Choroid plexus epithelial cell (primary cell): Measurements from ENCODE around the gene STRC.
A peak's percentile ranks its signal among the peaks of the same experiment; 100 is the strongest.
"Not testable (repeated sequence)": the region's sequence is repeated elsewhere in the genome, so short reads cannot be mapped to it uniquely, and the experiment has no call there.

Experiments
- DNase-seq: peaks from one replicate; pipeline ENCODE4 v3.0.0-alpha.2; 2010; ENCODE audit warnings: low read depth
- H3K4me3 ChIP-seq: 2 replicates; pipeline ENCODE4 v1.5.1; 2011; ENCODE audit warnings: low read depth, mild to moderate bottlenecking, control low read depth, low read length, moderate library complexity
- CTCF ChIP-seq: conservative IDR thresholded peaks from 2 replicates; pipeline ENCODE4 v1.5.1; 2011; ENCODE audit warnings: low read depth, mild to moderate bottlenecking, control low read depth, inconsistent platforms, low read length, moderate library complexity

The STRC gene

DNA sequence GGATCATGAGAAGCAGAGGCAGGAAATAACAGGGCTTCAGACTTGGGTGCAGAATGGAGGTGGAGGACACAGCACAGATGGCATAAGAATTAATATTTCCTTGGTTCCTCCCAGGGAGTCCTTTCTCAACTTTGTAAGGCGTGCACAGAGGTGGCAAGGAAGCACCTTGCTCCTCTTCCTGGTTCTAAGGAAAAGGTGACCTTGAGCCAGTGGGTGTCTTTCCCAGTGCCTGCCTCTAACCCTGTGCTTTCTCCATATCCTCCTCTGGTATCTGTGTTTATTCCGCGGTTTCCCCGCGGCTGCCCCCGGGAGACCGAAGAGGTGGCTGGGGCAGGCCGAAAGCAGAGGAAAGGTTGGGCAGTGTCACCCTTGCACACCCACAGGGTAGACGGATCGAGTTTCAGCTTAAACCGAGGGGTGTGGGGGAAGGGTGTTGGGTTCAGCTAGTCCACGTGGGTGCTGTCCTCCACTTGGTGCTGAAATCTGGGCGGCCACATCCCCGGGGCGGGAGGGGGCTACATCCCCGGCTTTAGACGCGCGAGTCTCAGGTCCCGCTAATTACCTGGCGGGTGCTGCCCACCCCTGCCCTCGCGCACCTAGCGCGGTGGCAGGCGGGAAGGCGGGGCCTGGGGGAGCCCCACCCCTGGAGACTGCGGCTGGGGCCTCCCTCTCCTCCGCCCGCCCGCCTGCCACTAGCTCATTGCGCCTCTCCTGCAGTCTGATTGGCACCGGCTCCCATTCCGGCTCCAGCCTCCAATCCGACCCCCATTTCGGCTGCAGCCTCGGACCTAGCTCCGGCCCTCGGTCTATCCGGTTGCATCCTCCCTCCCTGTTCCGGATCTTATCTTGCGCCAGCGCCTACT is 25.0 kb downstream of the STRC start, which contains the start of gene CKMT1B:
CKMT1B (plus strand) TSS at position 700 of the 863 bp plus-strand sequence. CDS start 192 bp downstream, outside the sequence.
- DNase-seq, H3K4me3 ChIP-seq: not testable (repeated sequence)

DNA sequence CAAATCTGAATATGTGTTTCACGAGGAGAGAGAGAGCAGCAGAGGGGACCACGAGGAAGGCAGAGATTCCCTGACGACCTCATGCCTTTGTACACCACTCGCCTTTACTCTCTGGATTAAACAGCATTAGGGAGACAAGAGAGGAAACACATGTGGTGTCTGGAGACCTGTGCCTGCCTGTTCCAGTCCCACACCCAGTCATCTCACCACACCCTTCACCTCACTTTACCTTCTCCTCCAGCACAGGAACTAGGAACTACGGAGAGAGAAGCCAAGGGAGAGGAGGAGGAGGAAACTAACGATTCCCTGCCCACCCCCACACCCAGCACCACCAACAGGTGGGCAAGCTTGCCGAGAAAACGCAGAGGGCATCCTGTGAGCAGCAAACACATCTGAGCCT is 25.8 kb downstream of the STRC start:
- DNase-seq, H3K4me3 ChIP-seq: not testable (repeated sequence)

- not testable (repeated sequence) for DNase-seq
Measured at GRCh38 chr15:43589778-43590466, 28.7 kb downstream of the STRC start, which contains the start of gene PPIP5K1. Gene PPIP5K1 (minus strand): TSS chr15:43590208. CDS start chr15:43584504, 5,704 bp downstream.

GRCh38 chr15:43574607-43575006 is 44.0 kb downstream of the STRC start:
- not testable (repeated sequence) for DNase-seq, H3K4me3 ChIP-seq

More at GRCh38 chr15:43589778-43590466, 28.7 kb downstream of the STRC start, which contains the start of gene PPIP5K1:
- H3K4me3 ChIP-seq: not testable (repeated sequence)

GRCh38 chr15:43566615-43567014 is 52.0 kb downstream of the STRC start:
- not testable (repeated sequence) for DNase-seq

GRCh38 chr15:43563793-43564192 is 54.8 kb downstream of the STRC start:
- H3K4me3 ChIP-seq, DNase-seq: not testable (repeated sequence)

More at GRCh38 chr15:43566615-43567014, 52.0 kb downstream of the STRC start:
- not testable (repeated sequence) for H3K4me3 ChIP-seq

DNA sequence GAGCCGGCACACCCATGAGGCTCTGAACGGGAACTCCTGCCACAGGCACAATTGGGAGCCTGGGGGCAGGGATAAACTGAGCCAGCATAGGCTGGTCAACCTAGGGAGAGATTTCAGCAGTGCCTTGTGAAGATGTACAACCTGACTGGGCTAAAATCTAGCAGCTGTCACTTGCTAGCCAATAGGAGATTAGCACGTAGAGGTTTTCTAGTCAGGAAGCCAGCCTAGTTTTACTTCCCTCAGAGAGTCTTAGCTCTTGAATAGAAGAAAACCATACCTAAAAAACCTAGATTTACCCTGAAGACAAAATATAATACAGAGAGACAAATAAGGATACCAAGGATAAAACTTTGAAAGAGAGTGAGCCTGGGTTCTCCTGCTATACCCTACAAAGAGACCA is 55.8 kb downstream of the STRC start:
- not testable (repeated sequence) for DNase-seq, H3K4me3 ChIP-seq

- no peak overlapping the region for H3K4me3 ChIP-seq
- no peak for DNase-seq
- TF ChIP-seq CTCF: no peak
Measured at GRCh38 chr15:43552986-43553385, 65.6 kb downstream of the STRC start.

DNA sequence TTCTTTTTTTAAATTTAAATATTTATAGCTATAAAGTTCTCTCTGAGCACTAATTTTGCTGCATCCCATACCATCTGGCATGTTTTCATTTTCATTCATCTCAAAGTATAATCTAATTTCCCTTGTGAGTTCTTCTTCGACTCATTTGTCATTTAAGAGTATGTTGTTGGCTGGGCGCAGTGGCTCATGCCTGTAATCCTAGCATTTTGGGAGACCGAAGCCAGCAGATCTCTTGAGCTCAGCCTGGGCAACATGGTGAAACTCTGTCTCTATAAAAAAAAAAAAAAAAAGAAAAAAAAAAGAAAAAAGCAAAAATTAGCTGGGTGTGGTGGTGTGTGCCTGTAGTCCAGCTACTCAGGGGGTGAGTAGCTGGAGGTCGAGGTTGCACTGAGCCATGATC is 66.3 kb downstream of the STRC start:
- H3K4me3 ChIP-seq: no peak overlapping the region
- no peak for DNase-seq
- no peak for TF ChIP-seq CTCF

DNA sequence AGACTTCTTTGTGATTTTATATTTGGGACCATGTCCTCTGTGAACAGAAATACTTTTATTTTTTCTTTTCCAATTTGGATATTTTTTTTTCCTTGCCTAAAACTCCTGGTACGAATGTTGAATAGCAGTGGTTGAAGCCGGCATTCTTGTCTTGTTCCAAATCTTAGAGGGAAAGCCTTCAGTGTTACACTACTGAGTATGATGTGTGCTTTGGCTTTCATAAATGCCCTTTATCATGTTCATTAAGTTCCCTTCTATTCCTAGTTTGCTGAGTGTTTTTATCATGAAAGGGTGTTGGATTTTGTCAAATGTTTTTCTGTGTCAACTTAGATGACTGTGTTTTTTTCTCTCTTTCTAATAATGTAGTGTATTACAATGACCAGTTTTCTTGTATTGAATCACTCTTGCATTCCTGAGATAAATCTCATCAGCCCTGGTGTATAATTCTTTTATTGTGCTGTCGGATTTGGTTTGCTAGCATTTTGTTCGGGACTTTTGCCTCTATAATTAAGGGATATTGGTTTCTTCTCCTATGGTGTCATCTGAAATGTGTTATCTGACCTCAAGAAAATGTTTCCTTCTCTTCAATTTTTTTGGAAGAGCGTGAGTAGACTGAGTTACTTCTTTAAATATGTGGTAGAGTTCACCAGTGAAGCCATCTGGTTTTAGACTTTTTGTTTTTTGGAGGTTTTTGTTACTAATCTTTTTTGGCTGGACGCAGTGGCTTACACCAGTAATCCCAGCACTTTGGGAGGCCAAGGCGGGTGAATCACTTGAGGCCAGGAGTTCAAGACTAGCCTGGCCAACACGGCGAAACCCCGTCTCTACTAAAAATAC is 67.9 kb downstream of the STRC start:
- no peak for TF ChIP-seq CTCF
- DNase-seq: peak; percentile 13
- no peak overlapping the region for H3K4me3 ChIP-seq
